SK-N-SH treated with all-trans-retinoic acid at 6 μM for 48 hours (cell line): Measurements from ENCODE around the gene VMAC.

ENCODE experiments used
- ATAC-seq: fragments of 200-7000 bp; cut with Tn5 transposase; 3 replicates; pipeline ENCODE4 v1.9.1; 2020; ENCODE audit warnings: mild to moderate bottlenecking, moderate library complexity
- ARNTL ChIP-seq: fragments of 450-650 bp; formaldehyde crosslinking; IDR thresholded peaks from 2 replicates; pipeline ENCODE4 v1.5.0; 2020; ENCODE audit warnings: low read depth, mild to moderate bottlenecking, moderate library complexity, borderline replicate concordance
- BACH2 ChIP-seq: fragments of 250-450 bp; sonication (Bioruptor Pico); IDR thresholded peaks from 2 replicates; pipeline ENCODE4 v1.9.0; 2021; ENCODE audit warnings: mild to moderate bottlenecking, borderline replicate concordance
- CREB5 ChIP-seq: fragments of 250-450 bp; sonication (Bioruptor Pico); IDR thresholded peaks from 2 replicates; pipeline ENCODE4 v1.5.1; 2020; ENCODE audit warnings: low read depth, mild to moderate bottlenecking, moderate library complexity
- CSDC2 ChIP-seq: fragments of 250-450 bp; sonication (Bioruptor Pico); IDR thresholded peaks from 2 replicates; pipeline ENCODE4 v1.5.0; 2020; ENCODE audit warnings: mild to moderate bottlenecking, moderate library complexity
- CSRNP3 ChIP-seq: fragments of 250-450 bp; sonication (Bioruptor Pico); IDR thresholded peaks from 2 replicates; pipeline ENCODE4 v1.5.1; 2021; ENCODE audit warnings: mild to moderate bottlenecking, moderate library complexity
- ESRRG ChIP-seq: fragments of 250-450 bp; sonication (Bioruptor Pico); IDR thresholded peaks from 2 replicates; pipeline ENCODE4 v1.6.1; 2021; ENCODE audit warnings: mild to moderate bottlenecking
- GLIS3 ChIP-seq: fragments of 250-450 bp; sonication (Bioruptor Pico); IDR thresholded peaks from 2 replicates; pipeline ENCODE4 v1.5.0; 2020; ENCODE audit warnings: mild to moderate bottlenecking, moderate library complexity
- ISL1 ChIP-seq: fragments of 250-450 bp; sonication (Bioruptor Pico); IDR thresholded peaks from 2 replicates; pipeline ENCODE4 v2.1.2; 2022; ENCODE audit warnings: mild to moderate bottlenecking, moderate library complexity
- OSR1 ChIP-seq: fragments of 250-450 bp; sonication (Bioruptor Pico); IDR thresholded peaks from 2 replicates; pipeline ENCODE4 v1.8.0; 2022; ENCODE audit warnings: moderate library complexity, mild to moderate bottlenecking, inconsistent platforms
- PPARA ChIP-seq: fragments of 250-450 bp; sonication (Bioruptor Pico); IDR thresholded peaks from 2 replicates; pipeline ENCODE4 v1.5.0; 2020; ENCODE audit warnings: mild to moderate bottlenecking, borderline replicate concordance
- RARB ChIP-seq: fragments of 250-450 bp; sonication (Bioruptor Pico); IDR thresholded peaks from 2 replicates; pipeline ENCODE4 v1.8.0; 2021; ENCODE audit warnings: mild to moderate bottlenecking, moderate library complexity
- SNAI2 ChIP-seq: fragments of 250-450 bp; sonication (Bioruptor Pico); IDR thresholded peaks from 2 replicates; pipeline ENCODE4 v1.5.0; 2020; ENCODE audit warnings: mild to moderate bottlenecking, moderate library complexity
- TOX ChIP-seq: fragments of 250-450 bp; sonication (Bioruptor Pico); IDR thresholded peaks from 2 replicates; pipeline ENCODE4 v1.8.0; 2021; ENCODE audit warnings: mild to moderate bottlenecking, moderate library complexity, borderline replicate concordance
- TSHZ2 ChIP-seq: fragments of 250-450 bp; sonication (Bioruptor Pico); IDR thresholded peaks from 2 replicates; pipeline ENCODE4 v1.5.0; 2020; ENCODE audit warnings: mild to moderate bottlenecking, moderate library complexity
- ZFP3 ChIP-seq: fragments of 250-450 bp; sonication (Bioruptor Pico); IDR thresholded peaks from 2 replicates; pipeline ENCODE4 v1.5.0; 2020; ENCODE audit warnings: mild to moderate bottlenecking, moderate library complexity
- ZFP30 ChIP-seq: fragments of 450-650 bp; formaldehyde crosslinking; IDR thresholded peaks from 2 replicates; pipeline ENCODE4 v1.5.0; 2022; ENCODE audit warnings: mild to moderate bottlenecking, moderate library complexity
- ZNF70 ChIP-seq: fragments of 450-650 bp; formaldehyde crosslinking; IDR thresholded peaks from 2 replicates; pipeline ENCODE4 v1.5.0; 2020; ENCODE audit warnings: mild to moderate bottlenecking, moderate library complexity
- TF ChIP-seq, protein P1 (sequence below): fragments of 250-450 bp; sonication (Bioruptor Pico); IDR thresholded peaks from 2 replicates; pipeline ENCODE4 v1.8.0; 2020; ENCODE audit warnings: mild to moderate bottlenecking, moderate library complexity, borderline replicate concordance

Gene VMAC

GRCh38 chr19:5958074-5958850 is 53.6 kb downstream of the VMAC start:
- TF ChIP-seq SNAI2 (CRISPR knock-in tag) = no peak
- no peak for TF ChIP-seq CREB5 (CRISPR knock-in tag)
- TF ChIP-seq, protein P1, sequence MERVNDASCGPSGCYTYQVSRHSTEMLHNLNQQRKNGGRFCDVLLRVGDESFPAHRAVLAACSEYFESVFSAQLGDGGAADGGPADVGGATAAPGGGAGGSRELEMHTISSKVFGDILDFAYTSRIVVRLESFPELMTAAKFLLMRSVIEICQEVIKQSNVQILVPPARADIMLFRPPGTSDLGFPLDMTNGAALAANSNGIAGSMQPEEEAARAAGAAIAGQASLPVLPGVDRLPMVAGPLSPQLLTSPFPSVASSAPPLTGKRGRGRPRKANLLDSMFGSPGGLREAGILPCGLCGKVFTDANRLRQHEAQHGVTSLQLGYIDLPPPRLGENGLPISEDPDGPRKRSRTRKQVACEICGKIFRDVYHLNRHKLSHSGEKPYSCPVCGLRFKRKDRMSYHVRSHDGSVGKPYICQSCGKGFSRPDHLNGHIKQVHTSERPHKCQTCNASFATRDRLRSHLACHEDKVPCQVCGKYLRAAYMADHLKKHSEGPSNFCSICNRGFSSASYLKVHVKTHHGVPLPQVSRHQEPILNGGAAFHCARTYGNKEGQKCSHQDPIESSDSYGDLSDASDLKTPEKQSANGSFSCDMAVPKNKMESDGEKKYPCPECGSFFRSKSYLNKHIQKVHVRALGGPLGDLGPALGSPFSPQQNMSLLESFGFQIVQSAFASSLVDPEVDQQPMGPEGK (CRISPR knock-in tag) = no peak
- no peak for TF ChIP-seq CSRNP3
- no peak for TF ChIP-seq ESRRG
- no peak for TF ChIP-seq ZFP30 (CRISPR knock-in tag)
- no peak for TF ChIP-seq ARNTL (CRISPR knock-in tag)
- no peak for TF ChIP-seq GLIS3 (CRISPR knock-in tag)
- no peak for TF ChIP-seq RARB (CRISPR knock-in tag)
- no peak for TF ChIP-seq TOX
- TF ChIP-seq ZFP3 (CRISPR knock-in tag) = no peak
- no peak for TF ChIP-seq CSDC2 (CRISPR knock-in tag)
- TF ChIP-seq PPARA (CRISPR knock-in tag) = no peak
- no peak for ATAC-seq

- no peak for ATAC-seq
- no peak for TF ChIP-seq OSR1
- no peak for TF ChIP-seq BACH2 (CRISPR knock-in tag)
- no peak for TF ChIP-seq PPARA (CRISPR knock-in tag)
- no peak for TF ChIP-seq TSHZ2 (CRISPR knock-in tag)
- no peak for TF ChIP-seq RARB (CRISPR knock-in tag)
- TF ChIP-seq GLIS3 (CRISPR knock-in tag) = no peak
- TF ChIP-seq ISL1 (CRISPR knock-in tag) = no peak
- no peak for TF ChIP-seq ZFP30 (CRISPR knock-in tag)
- TF ChIP-seq ZNF70 (CRISPR knock-in tag) = no peak
- no peak for TF ChIP-seq CSDC2 (CRISPR knock-in tag)
- no peak for TF ChIP-seq CSRNP3
- TF ChIP-seq, protein P1 (CRISPR knock-in tag) = no peak
Observed at GRCh38 chr19:5958851-5959122, 54.1 kb downstream of the VMAC start.
